Fibroblast of mammary gland (primary cell): ENCODE data around the gene ITGB1BP2.
"Not testable (repeated sequence)": the region's sequence is repeated elsewhere in the genome, so short reads cannot be mapped to it uniquely, and the experiment has no call there.

Source experiments
- DNase-seq: peaks from one replicate; pipeline ENCODE4 v3.0.0-alpha.2; 2010; ENCODE audit warnings: low read depth
- H3K4me3 ChIP-seq: 2 replicates; pipeline ENCODE4 v1.5.1; 2011; ENCODE audit warnings: low read depth, mild to moderate bottlenecking, low read length, moderate library complexity; ENCODE audit not compliant: control insufficient read depth
- CTCF ChIP-seq: conservative IDR thresholded peaks from 2 replicates; pipeline ENCODE4 v1.5.1; 2011; ENCODE audit warnings: low read depth, low read length, inconsistent platforms; ENCODE audit not compliant: control insufficient read depth, insufficient read depth

Gene ITGB1BP2

DNA sequence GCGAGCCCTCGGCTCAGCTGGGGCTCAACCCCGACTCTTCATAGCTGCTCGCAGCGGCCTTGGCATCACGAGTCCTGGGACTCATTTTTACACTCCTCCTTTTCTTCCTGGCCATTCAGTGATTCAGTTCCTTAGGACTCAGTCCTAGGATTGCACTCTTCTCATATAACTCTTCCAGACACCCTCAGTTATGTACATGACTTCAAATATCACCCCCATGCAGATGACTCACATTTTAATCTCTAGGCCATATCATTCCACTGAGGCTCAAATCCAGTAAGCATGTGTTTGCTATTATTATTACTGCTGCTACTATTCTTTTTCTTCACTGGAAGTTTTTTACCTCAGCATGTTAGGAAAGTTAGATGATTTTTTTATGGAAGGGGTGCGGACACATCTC lies 14.4 kb downstream of the ITGB1BP2 start:
- no peak for TF ChIP-seq CTCF
- no peak overlapping the region for H3K4me3 ChIP-seq
- DNase-seq = peak; percentile 83

GRCh38 chrX:71316959-71317358 lies 15.4 kb downstream of the ITGB1BP2 start:
- H3K4me3 ChIP-seq, DNase-seq: not testable (repeated sequence)

DNA sequence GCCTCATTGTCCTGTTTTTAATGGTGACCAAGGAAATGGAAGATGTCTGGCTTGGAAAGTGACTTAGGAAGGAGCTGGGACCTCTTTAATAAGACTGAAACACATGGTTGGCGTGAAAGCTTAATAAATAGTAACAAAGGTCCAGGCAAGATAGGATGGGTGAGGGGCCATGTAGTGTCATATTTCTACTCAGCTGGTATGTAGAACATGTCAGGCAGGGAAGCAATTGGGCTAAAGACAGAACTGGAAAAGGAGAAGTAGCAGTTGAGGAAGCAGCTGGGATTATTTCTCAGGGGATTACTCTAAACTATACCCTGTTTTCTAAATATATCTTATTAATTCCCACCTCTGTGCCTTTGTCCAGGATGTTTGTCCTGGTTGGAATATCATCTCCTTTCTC lies 18.6 kb downstream of the ITGB1BP2 start:
- DNase-seq = no peak
- H3K4me3 ChIP-seq = no peak overlapping the region
- TF ChIP-seq CTCF = no peak

DNA sequence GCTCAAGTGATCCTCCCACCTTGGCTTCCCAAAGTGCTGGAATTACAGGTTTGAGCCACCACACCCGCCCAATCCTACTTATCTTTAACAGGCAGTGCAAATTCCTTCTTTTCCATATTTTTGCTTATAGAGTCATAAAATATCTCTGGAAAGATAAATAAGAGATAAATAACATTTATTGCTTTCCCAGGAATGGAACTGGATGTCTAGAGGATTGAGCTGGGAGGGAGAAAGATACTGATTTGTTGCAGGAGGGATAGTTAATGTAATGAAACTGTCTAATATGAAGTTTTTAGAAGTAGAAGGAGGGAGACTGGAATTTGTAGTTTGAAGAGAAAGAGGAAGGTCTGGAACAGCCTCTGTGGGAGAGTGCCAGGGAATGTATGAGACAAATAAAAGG lies 20.2 kb downstream of the ITGB1BP2 start:
- no peak overlapping the region for H3K4me3 ChIP-seq
- no peak for DNase-seq
- TF ChIP-seq CTCF = no peak

DNA sequence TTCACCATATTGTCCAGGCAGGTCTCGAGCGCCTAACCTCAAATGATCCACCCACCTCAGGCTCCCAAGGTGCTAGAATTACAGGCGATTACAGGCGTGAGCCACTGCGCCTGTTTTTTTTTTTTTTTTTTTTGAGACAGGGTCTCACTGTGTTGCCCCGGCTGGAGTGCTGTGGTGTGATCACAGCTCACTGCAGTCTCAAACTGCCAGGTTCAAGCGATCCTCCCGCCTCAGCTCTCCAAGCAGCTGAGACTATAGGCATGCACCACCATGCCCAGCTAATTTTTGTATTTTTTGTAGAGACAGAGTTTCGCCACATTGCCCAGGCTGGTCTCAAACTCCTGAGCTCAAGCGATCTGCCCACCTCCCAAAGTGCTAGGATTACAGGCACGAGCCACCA lies 22.9 kb downstream of the ITGB1BP2 start:
- H3K4me3 ChIP-seq, DNase-seq: not testable (repeated sequence)

GRCh38 chrX:71326394-71326793 lies 24.8 kb downstream of the ITGB1BP2 start:
- no peak for DNase-seq
- TF ChIP-seq CTCF = no peak
- H3K4me3 ChIP-seq = no peak overlapping the region

DNA sequence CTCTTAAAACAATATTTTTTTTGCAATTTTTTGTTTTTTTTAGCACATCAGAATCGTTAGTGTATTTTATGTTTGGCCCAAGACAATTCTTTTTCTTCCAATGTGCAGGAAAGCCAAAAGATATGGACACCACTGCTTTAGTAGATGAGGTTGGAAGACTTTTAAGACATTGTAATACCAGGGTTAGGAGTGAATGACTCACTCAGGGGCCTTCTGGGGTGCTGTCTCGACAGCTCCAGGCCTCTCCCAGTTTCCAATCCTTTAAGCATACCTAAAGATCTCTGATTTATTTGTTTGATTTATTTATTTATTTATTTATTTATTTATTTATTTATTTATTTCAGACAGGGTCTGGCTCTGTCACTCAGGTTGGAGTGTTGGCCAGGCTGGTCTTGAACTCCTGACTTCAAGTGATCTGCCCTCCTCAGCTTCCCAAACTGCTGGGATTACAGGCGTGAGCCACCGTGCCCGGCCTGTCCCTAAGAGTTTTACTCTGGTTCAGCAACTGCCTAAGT lies 47.7 kb downstream of the ITGB1BP2 start:
- H3K4me3 ChIP-seq, DNase-seq: not testable (repeated sequence)

GRCh38 chrX:71349867-71350266 lies 48.3 kb downstream of the ITGB1BP2 start:
- not testable (repeated sequence) for DNase-seq, H3K4me3 ChIP-seq

DNA sequence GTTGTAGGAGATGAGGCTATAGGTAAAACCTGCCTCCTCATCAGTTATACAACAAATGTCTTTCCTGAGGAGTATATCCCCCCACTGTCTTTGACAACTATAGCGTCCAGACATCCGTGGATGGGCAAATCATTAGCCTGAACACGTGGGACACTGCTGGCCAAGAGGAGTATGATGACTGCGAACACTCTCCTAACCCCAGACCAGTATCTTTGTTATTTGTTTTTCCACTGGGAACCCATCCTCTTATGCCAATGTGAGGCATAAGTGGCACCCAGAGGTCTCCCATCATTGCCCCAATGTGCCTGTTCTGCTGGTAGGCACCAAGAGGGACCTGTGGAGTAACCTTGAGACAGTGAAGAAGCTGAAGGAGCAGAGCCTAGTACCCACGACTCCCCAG lies 50.9 kb downstream of the ITGB1BP2 start:
- H3K4me3 ChIP-seq, DNase-seq: not testable (repeated sequence)
